IMR-90 (cell line): ENCODE measurements around the gene MPZL2. TPM values are rescaled to one million over a fixed set of nuclear protein-coding genes. Genes with fewer than 3 reads are reported as not detected.

ENCODE experiments used
- ATAC-seq: fragments of 200-7000 bp; cut with Tn5 transposase; 2 replicates; pipeline ENCODE4 v1.9.1; 2020; ENCODE audit warnings: low read depth, mild to moderate bottlenecking, moderate library complexity
- BruUV-seq: library from RNA; stranded (reverse); fragments of 400-500 nt; replicated peaks from 2 replicates; lab custom pipeline; 2021; lab: Mats Ljungman, UMichigan
- CTCF ChIA-PET: fragments of 300-600 bp; formaldehyde crosslinking; extraction: SDS; loops from one replicate; lab custom pipeline; 2021; ENCODE audit warnings: antibody characterized with exemption; lab: Yijun Ruan, JAX
- POLR2A ChIA-PET: fragments of 300-600 bp; sonication (Branson Sonifier 250); formaldehyde crosslinking; loops from one replicate; lab custom pipeline; 2022; ENCODE audit warnings: antibody characterized with exemption; ENCODE audit not compliant: unreplicated experiment; lab: Charles Lee
- DNase-seq: peaks from one replicate; pipeline ENCODE4 v3.0.0; 2013
- H2AFZ ChIP-seq: replicated peaks from 2 replicates; pipeline ENCODE3; 2013; ENCODE audit warnings: low read length, mild to moderate bottlenecking; ENCODE audit not compliant: poor library complexity
- H2AK5ac ChIP-seq: 2 replicates; pipeline ENCODE4 v1.6.1; 2013; ENCODE audit warnings: low read depth, low read length, inconsistent platforms
- H2AK9ac ChIP-seq: replicated peaks from 2 replicates; pipeline ENCODE3; 2013; ENCODE audit warnings: mild to moderate bottlenecking, low read depth, low read length, moderate library complexity; ENCODE audit not compliant: poor library complexity
- H2BK120ac ChIP-seq: 2 replicates; pipeline ENCODE4 v1.6.1; 2013; ENCODE audit warnings: low read depth, low read length, inconsistent platforms
- H2BK15ac ChIP-seq: 3 replicates; pipeline ENCODE4 v1.6.1; 2013; ENCODE audit warnings: low read depth, low read length, inconsistent platforms
- H2BK20ac ChIP-seq: 2 replicates; pipeline ENCODE4 v1.6.1; 2013; ENCODE audit warnings: low read depth, mild to moderate bottlenecking, inconsistent platforms, low read length, moderate library complexity
- H2BK5ac ChIP-seq: 2 replicates; pipeline ENCODE4 v1.6.1; 2013; ENCODE audit warnings: mild to moderate bottlenecking, low read depth, low read length, inconsistent platforms; ENCODE audit not compliant: poor library complexity, severe bottlenecking
- H3K14ac ChIP-seq: replicated peaks from 2 replicates; pipeline ENCODE4 v1.6.1; 2013; ENCODE audit warnings: low read depth, low read length, inconsistent platforms
- H3K18ac ChIP-seq: 2 replicates; pipeline ENCODE4 v1.6.1; 2013; ENCODE audit warnings: low read depth, low read length, control low read depth
- H3K23ac ChIP-seq: 2 replicates; pipeline ENCODE4 v1.6.1; 2013; ENCODE audit warnings: low read depth, low read length, inconsistent platforms
- H3K27ac ChIP-seq: 2 replicates; pipeline ENCODE4 v1.5.1; 2013; ENCODE audit warnings: mild to moderate bottlenecking, control low read depth, low read length; ENCODE audit not compliant: insufficient read depth
- H3K27me3 ChIP-seq: 2 replicates; pipeline ENCODE4 v1.6.1; 2013; ENCODE audit warnings: low read length; ENCODE audit not compliant: control insufficient read depth, insufficient read depth
- H3K36me3 ChIP-seq: 2 replicates; pipeline ENCODE4 v1.6.1; 2013; ENCODE audit warnings: low read length, mixed read lengths; ENCODE audit not compliant: control insufficient read depth, insufficient read depth
- H3K4ac ChIP-seq: 2 replicates; pipeline ENCODE4 v1.6.1; 2013; ENCODE audit warnings: low read depth, low read length, inconsistent platforms
- H3K4me1 ChIP-seq: 2 replicates; pipeline ENCODE4 v1.6.1; 2013; ENCODE audit warnings: low read length, mixed read lengths; ENCODE audit not compliant: control insufficient read depth, insufficient read depth
- H3K4me2 ChIP-seq: 2 replicates; pipeline ENCODE4 v1.6.1; 2013; ENCODE audit warnings: low read depth, mild to moderate bottlenecking, control low read depth, low read length, moderate library complexity
- H3K4me3 ChIP-seq: 2 replicates; pipeline ENCODE4 v1.5.1; 2013; ENCODE audit warnings: low read depth, mild to moderate bottlenecking, control low read depth, low read length, moderate library complexity; ENCODE audit not compliant: insufficient read depth
- H3K56ac ChIP-seq: 2 replicates; pipeline ENCODE4 v1.6.1; 2013; ENCODE audit warnings: low read length, inconsistent platforms; ENCODE audit not compliant: insufficient read depth; ENCODE audit errors: extremely low read depth
- H3K79me1 ChIP-seq, 2 experiments: 2 replicates each; pipeline ENCODE4 v1.6.1; 2013; ENCODE audit warnings: low read length in 2 of 2, inconsistent platforms in 1 of 2, low read depth in 1 of 2
- H3K9ac ChIP-seq: 2 replicates; pipeline ENCODE4 v1.6.1; 2013; ENCODE audit warnings: low read depth, low read length, control low read depth
- H3K9me1 ChIP-seq: 2 replicates; pipeline ENCODE4 v1.6.1; 2013; ENCODE audit warnings: low read length, inconsistent platforms; ENCODE audit not compliant: insufficient read depth
- H3K9me3 ChIP-seq: 2 replicates; pipeline ENCODE4 v1.6.1; 2013; ENCODE audit warnings: low read length; ENCODE audit not compliant: control insufficient read depth, insufficient read depth
- H4K20me1 ChIP-seq: 2 replicates; pipeline ENCODE4 v1.6.1; 2013; ENCODE audit warnings: low read length, inconsistent platforms; ENCODE audit not compliant: insufficient read depth
- H4K5ac ChIP-seq: 2 replicates; pipeline ENCODE4 v1.6.1; 2013; ENCODE audit warnings: mild to moderate bottlenecking, low read depth, low read length, control low read depth
- H4K8ac ChIP-seq, 2 experiments: 2 replicates each; pipeline ENCODE4 v1.6.1; 2013; ENCODE audit warnings: low read depth in 2 of 2, low read length in 2 of 2, control low read depth in 1 of 2, inconsistent platforms in 1 of 2
- H4K91ac ChIP-seq: 2 replicates; pipeline ENCODE4 v1.6.1; 2013; ENCODE audit warnings: low read depth, low read length, inconsistent platforms; ENCODE audit not compliant: insufficient read depth
- BHLHE40 ChIP-seq: fragments of 150-350 bp; IDR thresholded peaks from 2 replicates; pipeline ENCODE4 v1.6.1; 2016; ENCODE audit warnings: mild to moderate bottlenecking, low read depth, low read length
- CHD1 ChIP-seq: IDR thresholded peaks from 2 replicates; pipeline ENCODE4 v1.6.1; 2012; ENCODE audit warnings: low read depth, low read length, improper control_type of control experiment
- CTCF ChIP-seq: conservative IDR thresholded peaks from 2 replicates; pipeline ENCODE4 v1.5.1; 2012; ENCODE audit warnings: mild to moderate bottlenecking, low read depth, low read length, improper control_type of control experiment
- MXI1 ChIP-seq: IDR thresholded peaks from 2 replicates; pipeline ENCODE4 v1.6.1; 2012; ENCODE audit warnings: low read depth, mild to moderate bottlenecking, low read length, moderate library complexity, borderline replicate concordance
- NFE2L2 ChIP-seq: fragments of 150-350 bp; IDR thresholded peaks from 2 replicates; pipeline ENCODE4 v1.6.1; 2016; ENCODE audit warnings: low read depth, mild to moderate bottlenecking, low read length
- RCOR1 ChIP-seq: IDR thresholded peaks from 2 replicates; pipeline ENCODE4 v1.6.1; 2012; ENCODE audit warnings: mild to moderate bottlenecking, low read length, improper control_type of control experiment; ENCODE audit not compliant: insufficient replicate concordance
- RFX5 ChIP-seq: IDR thresholded peaks from 2 replicates; pipeline ENCODE4 v1.8.0; 2012; ENCODE audit warnings: low read depth, mild to moderate bottlenecking, low read length, moderate library complexity
- SMC3 ChIP-seq: fragments of 150-350 bp; IDR thresholded peaks from 2 replicates; pipeline ENCODE4 v1.6.1; 2016; ENCODE audit warnings: low read depth, mild to moderate bottlenecking, antibody characterized with exemption, low read length, moderate library complexity
- WGBS, 2 experiments: methylation state at CpG; one replicate each; pipeline versions ENCODE4 v1.1.5 to v1.1.7; 2013; ENCODE audit warnings: missing lambda C conversion rate in 2 of 2; ENCODE audit not compliant: insufficient read length in 1 of 2; ENCODE audit errors: extremely low coverage in 2 of 2; 5-methylcytosine and 5-hydroxymethylcytosine counted together
- dilution Hi-C: fragments of 300-500 bp; cut with HindIII; formaldehyde crosslinking; loops from one replicate; pipeline ENCODE4 v1.14.3; 2018; ENCODE audit warnings: low sequenced_read_pairs; ENCODE audit not compliant: unreplicated experiment
- in situ Hi-C: fragments of 300-500 bp; cut with MboI; formaldehyde crosslinking; loops from 3 replicates; pipeline ENCODE4 v1.14.3; 2019; ENCODE audit warnings: low sequenced_read_pairs, inconsistent platforms, mixed read lengths
- intact Hi-C: fragments of 100-400 bp; cut with micrococcal nuclease; formaldehyde crosslinking; loops from 2 replicates; pipeline ENCODE4 v1.10.0; 2022
- polyA plus RNA-seq, 3 experiments: library from polyadenylated mRNA; depleted of rRNA; stranded (reverse); fragments of >200 nt; gene quantifications; 2 replicates each; pipeline ENCODE4 v1.2.3, GENCODE V29; 2012; ENCODE audit warnings: low replicate concordance in 1 of 3
- total RNA-seq: library from RNA; depleted of rRNA; stranded (reverse); fragments of >200 nt; gene quantifications from 2 replicates; pipeline ENCODE4 v1.2.3, GENCODE V29; 2012

The MPZL2 gene
- total and polyA plus RNA-seq, 2 of the 4 experiments (the other 2 are of a cell fraction) = not detected

- no peak within 1 kb of the TSS for H2BK120ac ChIP-seq
- no peak within 1 kb of the TSS for H2AFZ ChIP-seq
- CTCF ChIA-PET = no interaction called here
- H4K91ac ChIP-seq = no peak within 1 kb of the TSS
- H3K56ac ChIP-seq = no peak within 1 kb of the TSS
- no peak within 1 kb of the TSS for H3K4me2 ChIP-seq
- no peaks in the 10 kb centered on the region for H4K20me1 ChIP-seq
- intact Hi-C loops = no loop called here
- no peaks in the 10 kb centered on the region for H3K9me3 ChIP-seq
- H3K36me3 ChIP-seq = no peaks in the 10 kb centered on the region
- in situ Hi-C loops = no loop called here
- H2BK15ac ChIP-seq = no peak within 1 kb of the TSS
- no peak within 1 kb of the TSS for H4K5ac ChIP-seq
- dilution Hi-C loops = no loop called here
- no TSS peak for BruUV-seq
- H2AK5ac ChIP-seq = no peak within 1 kb of the TSS
- H3K23ac ChIP-seq = no peak within 1 kb of the TSS
- DNase-seq = no peak
- no peak within 1 kb of the TSS for H2AK9ac ChIP-seq
- H4K8ac ChIP-seq = no peak within 1 kb of the TSS
- no peak within 1 kb of the TSS for H2BK20ac ChIP-seq
- H3K4me1 ChIP-seq = no peaks in the 10 kb centered on the region
- WGBS, 2 experiments = no CpG with 5 or more reads among the region's 8 CpGs
- POLR2A ChIA-PET = no interaction called here
- no peak within 1 kb of the TSS for H3K27ac ChIP-seq
- H3K9ac ChIP-seq = no peak within 1 kb of the TSS
- no peak for ATAC-seq
- no peaks in the 10 kb centered on the region for H3K9me1 ChIP-seq
- no peak within 1 kb of the TSS for H3K14ac ChIP-seq
- peaks cover 12% of the 10 kb centered on the region for H3K27me3 ChIP-seq
- H3K4ac ChIP-seq = no peak within 1 kb of the TSS
- TF ChIP-seq NFE2L2 (no peak), RCOR1 (no peak), MXI1 (no peak), SMC3 (no peak), RFX5 (no peak), CTCF (no peak), BHLHE40 (no peak), CHD1 (no peak)
- H2BK5ac ChIP-seq = no peak within 1 kb of the TSS
- no peak within 1 kb of the TSS for H3K4me3 ChIP-seq
- H3K79me1 ChIP-seq = no peaks in the 10 kb centered on the region
- no peak within 1 kb of the TSS for H3K18ac ChIP-seq
These were observed 40.6 kb upstream of the MPZL2 start, which contains the start of gene CD3E for GRCh38 chr11:118304568-118305248. TSS of gene CD3E (plus strand) at chr11:118304730. CDS start at chr11:118304953, 223 bp downstream.
